Keratinocyte (primary cell): ENCODE results near the gene GGACT.
"Not testable (repeated sequence)": the region's sequence is repeated elsewhere in the genome, so short reads cannot be mapped to it uniquely, and the experiment has no call there.

Source experiments
- EZH2 ChIP-seq: IDR thresholded peaks from one replicate; pipeline ENCODE4 v1.6.1; 2012; ENCODE audit warnings: inconsistent platforms, mild to moderate bottlenecking, low read length, moderate library complexity
- TF ChIP-seq, protein P1 (sequence below), 3 experiments: IDR thresholded peaks in 1 of 3; conservative IDR thresholded peaks in 1 of 3; optimal IDR thresholded peaks in 1 of 3; 2 replicates in 2 of 3; 3 replicates in 1 of 3; pipeline versions ENCODE3 to v1.5.1; 2011; ENCODE audit warnings: low read length in 3 of 3, mild to moderate bottlenecking in 3 of 3, moderate library complexity in 2 of 3, control low read depth in 1 of 3, inconsistent platforms in 1 of 3; ENCODE audit not compliant: insufficient read depth in 2 of 3; ENCODE audit errors: extremely low read depth in 1 of 3

DNA sequence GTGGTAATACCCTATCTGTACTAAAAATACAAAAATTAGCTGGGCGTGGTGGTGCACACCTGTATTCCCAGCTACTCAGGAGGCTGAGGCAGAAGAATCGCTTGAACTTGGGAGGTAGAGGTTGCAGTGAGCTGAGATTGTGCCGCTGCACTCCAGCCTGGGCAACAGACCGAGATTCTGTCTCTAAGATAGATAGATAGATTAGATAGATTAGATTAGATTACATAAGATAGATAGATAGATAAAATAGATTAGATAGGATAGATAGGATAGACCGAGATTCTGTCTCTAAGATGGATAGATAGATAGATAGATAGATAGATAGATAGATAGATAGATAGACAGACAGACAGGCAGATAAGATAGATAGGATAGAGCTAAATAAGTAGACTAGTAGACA is 63.9 kb downstream of the GGACT start:
- TF ChIP-seq, protein P1, sequence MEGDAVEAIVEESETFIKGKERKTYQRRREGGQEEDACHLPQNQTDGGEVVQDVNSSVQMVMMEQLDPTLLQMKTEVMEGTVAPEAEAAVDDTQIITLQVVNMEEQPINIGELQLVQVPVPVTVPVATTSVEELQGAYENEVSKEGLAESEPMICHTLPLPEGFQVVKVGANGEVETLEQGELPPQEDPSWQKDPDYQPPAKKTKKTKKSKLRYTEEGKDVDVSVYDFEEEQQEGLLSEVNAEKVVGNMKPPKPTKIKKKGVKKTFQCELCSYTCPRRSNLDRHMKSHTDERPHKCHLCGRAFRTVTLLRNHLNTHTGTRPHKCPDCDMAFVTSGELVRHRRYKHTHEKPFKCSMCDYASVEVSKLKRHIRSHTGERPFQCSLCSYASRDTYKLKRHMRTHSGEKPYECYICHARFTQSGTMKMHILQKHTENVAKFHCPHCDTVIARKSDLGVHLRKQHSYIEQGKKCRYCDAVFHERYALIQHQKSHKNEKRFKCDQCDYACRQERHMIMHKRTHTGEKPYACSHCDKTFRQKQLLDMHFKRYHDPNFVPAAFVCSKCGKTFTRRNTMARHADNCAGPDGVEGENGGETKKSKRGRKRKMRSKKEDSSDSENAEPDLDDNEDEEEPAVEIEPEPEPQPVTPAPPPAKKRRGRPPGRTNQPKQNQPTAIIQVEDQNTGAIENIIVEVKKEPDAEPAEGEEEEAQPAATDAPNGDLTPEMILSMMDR (optimal IDR thresholded peaks at IDR 0.05 in 1 of 3, IDR thresholded peaks at IDR 0.05 in 1 of 3, conservative IDR thresholded peaks at IDR 0.05 in 1 of 3; ENCODE audit: extremely low read depth in 1 of 3, insufficient read depth in 2 of 3, low read length in 3 of 3), result not testable (repeated sequence)
- TF ChIP-seq EZH2, result not testable (repeated sequence)
